H9 (cell line): ENCODE data around the gene HMOX2. TPM values are rescaled to one million over a fixed set of nuclear protein-coding genes. Genes with fewer than 3 reads are reported as not detected.

Experiments used
- DNase-seq: peaks from one replicate; pipeline ENCODE4 v3.0.0-alpha.2; 2017
- H2AFZ ChIP-seq: one replicate; pipeline ENCODE4 v1.6.1; 2013; ENCODE audit warnings: mild to moderate bottlenecking, low read length, control low read depth, moderate library complexity
- H2AK5ac ChIP-seq: 2 replicates; pipeline ENCODE4 v1.6.1; 2013; ENCODE audit warnings: low read length, control low read depth, mixed read lengths; ENCODE audit not compliant: insufficient read length
- H2BK120ac ChIP-seq: one replicate; pipeline ENCODE4 v1.6.1; 2013; ENCODE audit warnings: low read depth, mild to moderate bottlenecking, low read length, control low read depth, inconsistent platforms; ENCODE audit not compliant: poor library complexity, severe bottlenecking
- H2BK12ac ChIP-seq: 2 replicates; pipeline ENCODE4 v1.6.1; 2013; ENCODE audit warnings: low read length, control low read depth, mixed read lengths, low read depth; ENCODE audit not compliant: insufficient read length
- H2BK15ac ChIP-seq: 2 replicates; pipeline ENCODE4 v1.6.1; 2013; ENCODE audit warnings: low read depth, low read length, control low read depth
- H2BK20ac ChIP-seq: one replicate; pipeline ENCODE4 v1.6.1; 2013; ENCODE audit warnings: low read depth, mild to moderate bottlenecking, low read length, control low read depth, inconsistent platforms; ENCODE audit not compliant: poor library complexity, severe bottlenecking
- H2BK5ac ChIP-seq: 2 replicates; pipeline ENCODE4 v1.6.1; 2013; ENCODE audit warnings: low read length, control low read depth, mixed read lengths; ENCODE audit not compliant: insufficient read length
- H3K14ac ChIP-seq: 2 replicates; pipeline ENCODE4 v1.6.1; 2013; ENCODE audit warnings: low read length, control low read depth; ENCODE audit not compliant: insufficient read depth
- H3K18ac ChIP-seq: 2 replicates; pipeline ENCODE4 v1.6.1; 2013; ENCODE audit warnings: low read depth, mild to moderate bottlenecking, mixed read lengths, low read length, control low read depth; ENCODE audit not compliant: insufficient read length
- H3K23ac ChIP-seq: 2 replicates; pipeline ENCODE4 v1.6.1; 2013; ENCODE audit warnings: low read length, control low read depth, mixed read lengths, low read depth; ENCODE audit not compliant: insufficient read length
- H3K23me2 ChIP-seq: 2 replicates; pipeline ENCODE4 v1.6.1; 2013; ENCODE audit warnings: low read depth, mild to moderate bottlenecking, mixed read lengths, low read length, control low read depth; ENCODE audit not compliant: insufficient read length, poor library complexity, severe bottlenecking
- H3K27ac ChIP-seq: 2 replicates; pipeline ENCODE4 v1.5.1; 2013; ENCODE audit warnings: low read length, control low read depth, mixed read lengths, low read depth; ENCODE audit not compliant: insufficient read length
- H3K27me3 ChIP-seq: 2 replicates; pipeline ENCODE4 v1.6.1; 2013; ENCODE audit warnings: low read length, control low read depth, inconsistent platforms; ENCODE audit not compliant: insufficient read depth
- H3K4ac ChIP-seq: 2 replicates; pipeline ENCODE4 v1.6.1; 2013; ENCODE audit warnings: low read depth, mild to moderate bottlenecking, control low read depth, inconsistent platforms, low read length, moderate library complexity
- H3K4me1 ChIP-seq: 2 replicates; pipeline ENCODE4 v1.6.1; 2013; ENCODE audit warnings: low read length, control low read depth, inconsistent platforms; ENCODE audit not compliant: insufficient read depth
- H3K4me2 ChIP-seq: 2 replicates; pipeline ENCODE4 v1.6.1; 2013; ENCODE audit warnings: low read length, control low read depth, mixed read lengths; ENCODE audit not compliant: insufficient read length, insufficient read depth
- H3K56ac ChIP-seq: 2 replicates; pipeline ENCODE4 v1.6.1; 2013; ENCODE audit warnings: low read depth, mild to moderate bottlenecking, mixed read lengths, low read length, control low read depth; ENCODE audit not compliant: insufficient read length
- H3K79me1 ChIP-seq: 2 replicates; pipeline ENCODE4 v1.6.1; 2013; ENCODE audit warnings: low read depth, mild to moderate bottlenecking, moderate library complexity, low read length, control low read depth, inconsistent platforms; ENCODE audit not compliant: insufficient read depth, poor library complexity, severe bottlenecking
- H3K79me2 ChIP-seq: 2 replicates; pipeline ENCODE4 v1.6.1; 2013; ENCODE audit warnings: low read length, control low read depth, inconsistent platforms; ENCODE audit not compliant: insufficient read depth
- H3K9ac ChIP-seq: 2 replicates; pipeline ENCODE4 v1.6.1; 2013; ENCODE audit warnings: low read length, control low read depth, mixed read lengths; ENCODE audit not compliant: insufficient read length; ENCODE audit errors: extremely low read depth
- H3K9me3 ChIP-seq: one replicate; pipeline ENCODE4 v1.6.1; 2013; ENCODE audit warnings: low read depth, low read length, inconsistent platforms; ENCODE audit not compliant: control insufficient read depth
- H3T11ph ChIP-seq: one replicate; pipeline ENCODE4 v1.6.1; 2013; ENCODE audit warnings: mild to moderate bottlenecking, low read length, control low read depth, inconsistent platforms
- H4K20me1 ChIP-seq: one replicate; pipeline ENCODE4 v1.6.1; 2013; ENCODE audit not compliant: control insufficient read depth, insufficient read length, insufficient read depth
- H4K5ac ChIP-seq: 2 replicates; pipeline ENCODE4 v1.6.1; 2013; ENCODE audit warnings: low read depth, mild to moderate bottlenecking, mixed read lengths, low read length, control low read depth; ENCODE audit not compliant: insufficient read length
- H4K8ac ChIP-seq: replicated peaks from 2 replicates; pipeline ENCODE4 v1.6.1; 2013; ENCODE audit warnings: low read length, control low read depth, mixed read lengths, low read depth; ENCODE audit not compliant: insufficient read length
- H4K91ac ChIP-seq: 2 replicates; pipeline ENCODE4 v1.6.1; 2013; ENCODE audit warnings: low read depth, mild to moderate bottlenecking, moderate library complexity, mixed read lengths, low read length, control low read depth; ENCODE audit not compliant: insufficient read length
- H3K27ac Mint-ChIP-seq, 3 experiments: 2 replicates in 2 of 3; 3 replicates in 1 of 3; pipeline ENCODE4 v1.8.0; 2020 to 2021; ENCODE audit warnings: mixed read lengths in 3 of 3, mild to moderate bottlenecking in 1 of 3, moderate library complexity in 1 of 3
- H3K27me3 Mint-ChIP-seq: 2 replicates; pipeline ENCODE4 v1.8.0; 2021; ENCODE audit warnings: low read depth, mild to moderate bottlenecking, moderate library complexity, mixed read lengths
- H3K36me3 Mint-ChIP-seq, 3 experiments: 2 replicates in 2 of 3; 3 replicates in 1 of 3; pipeline ENCODE4 v1.8.0; 2020 to 2021; ENCODE audit warnings: low read depth in 3 of 3, mixed read lengths in 3 of 3; ENCODE audit not compliant: insufficient read depth in 1 of 3
- H3K4me1 Mint-ChIP-seq, 2 experiments: 2 replicates each; pipeline ENCODE4 v1.8.0; 2020; ENCODE audit warnings: mixed read lengths in 2 of 2
- H3K4me3 Mint-ChIP-seq, 2 experiments: 2 replicates in 1 of 2; 3 replicates in 1 of 2; pipeline ENCODE4 v1.8.0; 2020 to 2021; ENCODE audit warnings: mild to moderate bottlenecking in 2 of 2, mixed read lengths in 2 of 2, moderate library complexity in 1 of 2
- H3K9me3 Mint-ChIP-seq, 2 experiments: 2 replicates in 1 of 2; 3 replicates in 1 of 2; pipeline ENCODE4 v1.8.0; 2020; ENCODE audit warnings: mild to moderate bottlenecking in 2 of 2, mixed read lengths in 2 of 2, moderate library complexity in 1 of 2
- WGBS: extraction: QIAGEN DNeasy Blood & Tissue Kit; methylation state at CpG from one replicate; pipeline ENCODE4 v1.1.7; 2013; ENCODE audit warnings: missing lambda C conversion rate, low lambda C conversion rate, mixed read lengths; ENCODE audit not compliant: insufficient read length; ENCODE audit errors: extremely low coverage; 5-methylcytosine and 5-hydroxymethylcytosine counted together
- total RNA-seq: library from RNA; stranded (reverse); gene quantifications from 2 replicates; pipeline ENCODE4 v1.2.1, GENCODE V29; 2021
- TF ChIP-seq, protein P1 (sequence below): fragments of 200-600 bp; sonication (generic); conservative IDR thresholded peaks from 3 replicates; pipeline ENCODE4 v1.8.0; 2021; ENCODE audit warnings: antibody characterized with exemption, mild to moderate bottlenecking

HMOX2 gene
- total RNA-seq, 1 experiment from 2014 or later, result 44.4 TPM

DNA sequence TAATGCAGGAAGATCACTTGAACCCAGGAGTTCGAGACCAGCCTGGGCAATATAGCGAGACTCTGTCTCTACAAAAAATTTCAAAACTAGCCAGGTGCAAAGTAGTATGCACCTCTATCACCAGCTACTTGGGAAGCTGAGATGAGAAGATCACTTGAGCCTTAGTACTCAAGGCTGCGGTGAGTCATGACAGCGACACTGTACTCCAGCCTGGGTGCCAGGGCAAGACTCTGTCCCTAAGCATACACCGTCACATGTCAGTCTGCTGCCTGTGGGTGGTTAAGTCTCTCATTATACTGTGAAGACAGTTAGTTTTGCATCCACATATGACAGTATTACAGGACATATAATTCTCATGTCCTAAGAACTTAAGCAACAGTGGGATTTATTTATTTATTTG lies 23.5 kb upstream of the HMOX2 start:
- H2BK20ac ChIP-seq, result no peak overlapping the region
- H3K4ac ChIP-seq, result no peak overlapping the region
- no peak overlapping the region for H3T11ph ChIP-seq
- H3K56ac ChIP-seq, result no peak overlapping the region
- H3K14ac ChIP-seq, result no peak overlapping the region
- no peak overlapping the region for H3K9ac ChIP-seq
- H4K91ac ChIP-seq, result no peak overlapping the region
- H3K23me2 ChIP-seq, result no peaks in the 10 kb centered on the region
- H3K18ac ChIP-seq, result no peak overlapping the region
- H3K27me3 ChIP-seq, result no peaks in the 10 kb centered on the region
- no peak for DNase-seq
- no peak overlapping the region for H3K4me3 Mint-ChIP-seq
- H3K27ac Mint-ChIP-seq, result no peak overlapping the region
- H2BK5ac ChIP-seq, result no peak overlapping the region
- no peaks in the 10 kb centered on the region for H4K20me1 ChIP-seq
- TF ChIP-seq, protein P1, sequence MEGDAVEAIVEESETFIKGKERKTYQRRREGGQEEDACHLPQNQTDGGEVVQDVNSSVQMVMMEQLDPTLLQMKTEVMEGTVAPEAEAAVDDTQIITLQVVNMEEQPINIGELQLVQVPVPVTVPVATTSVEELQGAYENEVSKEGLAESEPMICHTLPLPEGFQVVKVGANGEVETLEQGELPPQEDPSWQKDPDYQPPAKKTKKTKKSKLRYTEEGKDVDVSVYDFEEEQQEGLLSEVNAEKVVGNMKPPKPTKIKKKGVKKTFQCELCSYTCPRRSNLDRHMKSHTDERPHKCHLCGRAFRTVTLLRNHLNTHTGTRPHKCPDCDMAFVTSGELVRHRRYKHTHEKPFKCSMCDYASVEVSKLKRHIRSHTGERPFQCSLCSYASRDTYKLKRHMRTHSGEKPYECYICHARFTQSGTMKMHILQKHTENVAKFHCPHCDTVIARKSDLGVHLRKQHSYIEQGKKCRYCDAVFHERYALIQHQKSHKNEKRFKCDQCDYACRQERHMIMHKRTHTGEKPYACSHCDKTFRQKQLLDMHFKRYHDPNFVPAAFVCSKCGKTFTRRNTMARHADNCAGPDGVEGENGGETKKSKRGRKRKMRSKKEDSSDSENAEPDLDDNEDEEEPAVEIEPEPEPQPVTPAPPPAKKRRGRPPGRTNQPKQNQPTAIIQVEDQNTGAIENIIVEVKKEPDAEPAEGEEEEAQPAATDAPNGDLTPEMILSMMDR, result no peak
- no peak overlapping the region for H4K8ac ChIP-seq
- no peak overlapping the region for H2AFZ ChIP-seq
- H3K79me2 ChIP-seq, result no peaks in the 10 kb centered on the region
- no peak overlapping the region for H2BK12ac ChIP-seq
- H3K36me3 Mint-ChIP-seq, result peaks cover 32 to 78% (median 64%) of the 10 kb centered on the region in 3 experiments; a peak in 6 of 7 replicates
- H4K5ac ChIP-seq, result no peak overlapping the region
- no peaks in the 10 kb centered on the region for H3K4me1 ChIP-seq
- H3K9me3 ChIP-seq, result no peaks in the 10 kb centered on the region
- no peaks in the 10 kb centered on the region for H3K9me3 Mint-ChIP-seq
- H3K23ac ChIP-seq, result no peak overlapping the region
- no peaks in the 10 kb centered on the region for H3K79me1 ChIP-seq
- no peak overlapping the region for H2BK120ac ChIP-seq
- peaks cover 4 to 8% of the 10 kb centered on the region in 2 experiments for H3K4me1 Mint-ChIP-seq
- H3K4me2 ChIP-seq, result no peak overlapping the region
- H3K27me3 Mint-ChIP-seq, result no peaks in the 10 kb centered on the region
- no peak overlapping the region for H2BK15ac ChIP-seq
- no peak overlapping the region for H3K27ac ChIP-seq
- H2AK5ac ChIP-seq, result no peak overlapping the region
- no CpG with 5 or more reads among the region's 5 CpGs for WGBS
